Esophagus muscularis mucosa (tissue), 3 donors: ENCODE measurements around the gene TK1.

Source experiments
- EP300 ChIP-seq: sonication (generic); formaldehyde crosslinking; IDR thresholded peaks from one replicate; pipeline ENCODE4 v1.6.1; 2017; ENCODE audit warnings: antibody characterized with exemption
- TF ChIP-seq, protein P1 (sequence below), 3 experiments: fragments of 200-600 bp in 2 of 3; fragments of 450-650 bp in 1 of 3; sonication (generic) in 2 of 3; IDR thresholded peaks; one replicate each; pipeline ENCODE4 v1.5.1; 2017 to 2019; ENCODE audit warnings: antibody characterized with exemption in 3 of 3, mild to moderate bottlenecking in 2 of 3, moderate library complexity in 1 of 3

GRCh38 chr17:78227455-78227916, 40.6 kb upstream of the TK1 start:
- TF ChIP-seq, protein P1, sequence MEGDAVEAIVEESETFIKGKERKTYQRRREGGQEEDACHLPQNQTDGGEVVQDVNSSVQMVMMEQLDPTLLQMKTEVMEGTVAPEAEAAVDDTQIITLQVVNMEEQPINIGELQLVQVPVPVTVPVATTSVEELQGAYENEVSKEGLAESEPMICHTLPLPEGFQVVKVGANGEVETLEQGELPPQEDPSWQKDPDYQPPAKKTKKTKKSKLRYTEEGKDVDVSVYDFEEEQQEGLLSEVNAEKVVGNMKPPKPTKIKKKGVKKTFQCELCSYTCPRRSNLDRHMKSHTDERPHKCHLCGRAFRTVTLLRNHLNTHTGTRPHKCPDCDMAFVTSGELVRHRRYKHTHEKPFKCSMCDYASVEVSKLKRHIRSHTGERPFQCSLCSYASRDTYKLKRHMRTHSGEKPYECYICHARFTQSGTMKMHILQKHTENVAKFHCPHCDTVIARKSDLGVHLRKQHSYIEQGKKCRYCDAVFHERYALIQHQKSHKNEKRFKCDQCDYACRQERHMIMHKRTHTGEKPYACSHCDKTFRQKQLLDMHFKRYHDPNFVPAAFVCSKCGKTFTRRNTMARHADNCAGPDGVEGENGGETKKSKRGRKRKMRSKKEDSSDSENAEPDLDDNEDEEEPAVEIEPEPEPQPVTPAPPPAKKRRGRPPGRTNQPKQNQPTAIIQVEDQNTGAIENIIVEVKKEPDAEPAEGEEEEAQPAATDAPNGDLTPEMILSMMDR (IDR thresholded peaks at IDR 0.05): no peak
- TF ChIP-seq EP300: no peak
